ENCODE results near the gene PDCD2L.

The PDCD2L gene

DNA sequence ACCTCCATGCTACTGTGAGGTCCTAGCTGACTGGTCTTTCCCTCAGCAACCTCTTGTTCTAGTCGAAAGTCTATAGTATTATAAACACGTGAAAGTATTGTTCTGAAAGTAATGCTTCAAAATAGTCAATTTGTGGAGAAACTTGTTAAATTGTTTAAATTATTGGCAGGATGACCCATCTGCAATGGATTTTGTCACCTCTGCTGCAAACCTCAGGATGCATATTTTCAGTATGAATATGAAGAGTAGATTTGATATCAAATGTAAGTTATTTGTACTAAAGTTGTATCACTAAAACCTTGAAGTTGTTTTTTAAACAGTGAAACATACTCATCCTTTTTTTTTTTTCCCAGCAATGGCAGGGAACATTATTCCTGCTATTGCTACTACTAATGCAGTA, 49.9 kb downstream of the PDCD2L start:
- ChIA-PET CTCF (no interaction called here), POLR2A (interaction anchor here (0.6 kb wide), 2 partner anchors 111 to 348 kb away, joined by 3 read pairs; no protein-coding TSS in a partner anchor)
- Histone ChIP-seq H3K4me3 (ENCODE audit: low read depth, low read length) (no peak overlapping the region), H3K9me3 (ENCODE audit: control insufficient read depth, insufficient read depth, low read depth, low read length) (no peaks in the 10 kb centered on the region), H3K36me3 (ENCODE audit: control insufficient read depth in 2 of 2, insufficient read depth in 1 of 2, low read length in 2 of 2) (peaks cover 81 to 100% of the 10 kb centered on the region in 2 experiments), H3K27ac (ENCODE audit: extremely low read depth, low read depth, low read length) (no peak overlapping the region), H3K4me1 (ENCODE audit: control insufficient read depth, insufficient read depth, low read length) (no peaks in the 10 kb centered on the region)
- TF ChIP-seq KLF10 (tag by site-specific recombination; IDR thresholded peaks at IDR 0.05) (no peak), ZNF404 (tag by site-specific recombination; IDR thresholded peaks at IDR 0.05) (no peak), ZNF837 (tag by site-specific recombination; IDR thresholded peaks at IDR 0.05) (no peak), ZBTB1 (tag by site-specific recombination; IDR thresholded peaks at IDR 0.05) (no peak), ZNF792 (tag by site-specific recombination; IDR thresholded peaks at IDR 0.05) (no peak), ZNF175 (tag by site-specific recombination; IDR thresholded peaks at IDR 0.05) (no peak), ZNF48 (tag by site-specific recombination; IDR thresholded peaks at IDR 0.05) (no peak), ZNF239 (tag by site-specific recombination; IDR thresholded peaks at IDR 0.05) (no peak), ZNF423 (tag by site-specific recombination; IDR thresholded peaks at IDR 0.05) (no peak), ZNF555 (tag by site-specific recombination; conservative IDR thresholded peaks at IDR 0.05) (no peak), ZNF433 (tag by site-specific recombination; IDR thresholded peaks at IDR 0.05; ENCODE audit: low read depth) (no peak), ZNF658 (tag by site-specific recombination; IDR thresholded peaks at IDR 0.05) (no peak), ZNF341 (tag by site-specific recombination; IDR thresholded peaks at IDR 0.05; ENCODE audit: low read depth) (no peak), KLF1 (tag by site-specific recombination; IDR thresholded peaks at IDR 0.05) (no peak), SETDB1 (IDR thresholded peaks at IDR 0.05; ENCODE audit: insufficient read length, low read length) (no peak)
- TF ChIP-seq, protein P1, sequence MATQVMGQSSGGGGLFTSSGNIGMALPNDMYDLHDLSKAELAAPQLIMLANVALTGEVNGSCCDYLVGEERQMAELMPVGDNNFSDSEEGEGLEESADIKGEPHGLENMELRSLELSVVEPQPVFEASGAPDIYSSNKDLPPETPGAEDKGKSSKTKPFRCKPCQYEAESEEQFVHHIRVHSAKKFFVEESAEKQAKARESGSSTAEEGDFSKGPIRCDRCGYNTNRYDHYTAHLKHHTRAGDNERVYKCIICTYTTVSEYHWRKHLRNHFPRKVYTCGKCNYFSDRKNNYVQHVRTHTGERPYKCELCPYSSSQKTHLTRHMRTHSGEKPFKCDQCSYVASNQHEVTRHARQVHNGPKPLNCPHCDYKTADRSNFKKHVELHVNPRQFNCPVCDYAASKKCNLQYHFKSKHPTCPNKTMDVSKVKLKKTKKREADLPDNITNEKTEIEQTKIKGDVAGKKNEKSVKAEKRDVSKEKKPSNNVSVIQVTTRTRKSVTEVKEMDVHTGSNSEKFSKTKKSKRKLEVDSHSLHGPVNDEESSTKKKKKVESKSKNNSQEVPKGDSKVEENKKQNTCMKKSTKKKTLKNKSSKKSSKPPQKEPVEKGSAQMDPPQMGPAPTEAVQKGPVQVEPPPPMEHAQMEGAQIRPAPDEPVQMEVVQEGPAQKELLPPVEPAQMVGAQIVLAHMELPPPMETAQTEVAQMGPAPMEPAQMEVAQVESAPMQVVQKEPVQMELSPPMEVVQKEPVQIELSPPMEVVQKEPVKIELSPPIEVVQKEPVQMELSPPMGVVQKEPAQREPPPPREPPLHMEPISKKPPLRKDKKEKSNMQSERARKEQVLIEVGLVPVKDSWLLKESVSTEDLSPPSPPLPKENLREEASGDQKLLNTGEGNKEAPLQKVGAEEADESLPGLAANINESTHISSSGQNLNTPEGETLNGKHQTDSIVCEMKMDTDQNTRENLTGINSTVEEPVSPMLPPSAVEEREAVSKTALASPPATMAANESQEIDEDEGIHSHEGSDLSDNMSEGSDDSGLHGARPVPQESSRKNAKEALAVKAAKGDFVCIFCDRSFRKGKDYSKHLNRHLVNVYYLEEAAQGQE (tag by site-specific recombination; IDR thresholded peaks at IDR 0.05), result no peak
- TF ChIP-seq, protein P2, sequence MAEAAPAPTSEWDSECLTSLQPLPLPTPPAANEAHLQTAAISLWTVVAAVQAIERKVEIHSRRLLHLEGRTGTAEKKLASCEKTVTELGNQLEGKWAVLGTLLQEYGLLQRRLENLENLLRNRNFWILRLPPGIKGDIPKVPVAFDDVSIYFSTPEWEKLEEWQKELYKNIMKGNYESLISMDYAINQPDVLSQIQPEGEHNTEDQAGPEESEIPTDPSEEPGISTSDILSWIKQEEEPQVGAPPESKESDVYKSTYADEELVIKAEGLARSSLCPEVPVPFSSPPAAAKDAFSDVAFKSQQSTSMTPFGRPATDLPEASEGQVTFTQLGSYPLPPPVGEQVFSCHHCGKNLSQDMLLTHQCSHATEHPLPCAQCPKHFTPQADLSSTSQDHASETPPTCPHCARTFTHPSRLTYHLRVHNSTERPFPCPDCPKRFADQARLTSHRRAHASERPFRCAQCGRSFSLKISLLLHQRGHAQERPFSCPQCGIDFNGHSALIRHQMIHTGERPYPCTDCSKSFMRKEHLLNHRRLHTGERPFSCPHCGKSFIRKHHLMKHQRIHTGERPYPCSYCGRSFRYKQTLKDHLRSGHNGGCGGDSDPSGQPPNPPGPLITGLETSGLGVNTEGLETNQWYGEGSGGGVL (tag by site-specific recombination; IDR thresholded peaks at IDR 0.05), result no peak
- TF ChIP-seq, protein P3, sequence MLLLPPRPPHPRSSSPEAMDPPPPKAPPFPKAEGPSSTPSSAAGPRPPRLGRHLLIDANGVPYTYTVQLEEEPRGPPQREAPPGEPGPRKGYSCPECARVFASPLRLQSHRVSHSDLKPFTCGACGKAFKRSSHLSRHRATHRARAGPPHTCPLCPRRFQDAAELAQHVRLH (tag by site-specific recombination; IDR thresholded peaks at IDR 0.05), result no peak

DNA sequence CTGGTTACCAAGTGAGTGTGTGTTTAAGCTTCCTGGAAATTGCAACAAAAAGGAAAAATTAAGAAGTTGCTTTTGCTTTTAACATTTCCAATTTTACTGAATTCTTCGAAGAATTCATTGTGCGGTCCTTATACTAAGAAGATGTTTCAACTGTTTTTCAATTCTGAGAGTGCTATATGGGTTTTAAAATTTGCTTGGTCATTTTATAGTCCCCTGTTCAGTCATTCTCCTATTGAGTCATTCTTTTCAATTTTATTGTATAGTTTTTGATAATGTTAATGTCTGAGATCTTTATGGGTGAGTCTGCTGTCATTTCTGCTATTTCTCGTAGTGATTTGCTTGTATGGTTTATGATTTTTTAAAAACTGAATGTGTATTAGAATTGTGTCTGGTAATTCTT, 50.5 kb downstream of the PDCD2L start:
- TF ChIP-seq, protein P4, sequence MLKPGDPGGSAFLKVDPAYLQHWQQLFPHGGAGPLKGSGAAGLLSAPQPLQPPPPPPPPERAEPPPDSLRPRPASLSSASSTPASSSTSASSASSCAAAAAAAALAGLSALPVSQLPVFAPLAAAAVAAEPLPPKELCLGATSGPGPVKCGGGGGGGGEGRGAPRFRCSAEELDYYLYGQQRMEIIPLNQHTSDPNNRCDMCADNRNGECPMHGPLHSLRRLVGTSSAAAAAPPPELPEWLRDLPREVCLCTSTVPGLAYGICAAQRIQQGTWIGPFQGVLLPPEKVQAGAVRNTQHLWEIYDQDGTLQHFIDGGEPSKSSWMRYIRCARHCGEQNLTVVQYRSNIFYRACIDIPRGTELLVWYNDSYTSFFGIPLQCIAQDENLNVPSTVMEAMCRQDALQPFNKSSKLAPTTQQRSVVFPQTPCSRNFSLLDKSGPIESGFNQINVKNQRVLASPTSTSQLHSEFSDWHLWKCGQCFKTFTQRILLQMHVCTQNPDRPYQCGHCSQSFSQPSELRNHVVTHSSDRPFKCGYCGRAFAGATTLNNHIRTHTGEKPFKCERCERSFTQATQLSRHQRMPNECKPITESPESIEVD (tag by site-specific recombination; IDR thresholded peaks at IDR 0.05), result peak; percentile 3; the same call in 1 of the 2 replicates
- TF ChIP-seq ZNF2 (tag by site-specific recombination; IDR thresholded peaks at IDR 0.05) (no peak), ZBTB48 (tag by site-specific recombination; IDR thresholded peaks at IDR 0.05) (no peak), ZNF624 (tag by site-specific recombination; IDR thresholded peaks at IDR 0.05) (no peak), SALL2 (tag by site-specific recombination; IDR thresholded peaks at IDR 0.05; ENCODE audit: borderline replicate concordance) (no peak)
- Histone ChIP-seq H3K27ac (ENCODE audit: extremely low read depth, low read depth, low read length) (no peak overlapping the region), H3K9me3 (ENCODE audit: control insufficient read depth, insufficient read depth, low read depth, low read length) (no peaks in the 10 kb centered on the region), H3K4me1 (ENCODE audit: control insufficient read depth, insufficient read depth, low read length) (no peaks in the 10 kb centered on the region), H3K36me3 (ENCODE audit: control insufficient read depth in 2 of 2, insufficient read depth in 1 of 2, low read length in 2 of 2) (peaks cover 81 to 100% of the 10 kb centered on the region in 2 experiments), H3K4me3 (ENCODE audit: low read depth, low read length) (no peak overlapping the region)
- ChIA-PET POLR2A (no interaction called here), CTCF (interaction anchor here (0.6 kb wide), 1 partner anchor 359 kb away, joined by 3 read pairs; no protein-coding TSS in a partner anchor)
